Measurements from ENCODE around the gene CIAO2A.
"Not testable (repeated sequence)": the region's sequence is repeated elsewhere in the genome, so short reads cannot be mapped to it uniquely, and the experiment has no call there.

Gene CIAO2A

DNA sequence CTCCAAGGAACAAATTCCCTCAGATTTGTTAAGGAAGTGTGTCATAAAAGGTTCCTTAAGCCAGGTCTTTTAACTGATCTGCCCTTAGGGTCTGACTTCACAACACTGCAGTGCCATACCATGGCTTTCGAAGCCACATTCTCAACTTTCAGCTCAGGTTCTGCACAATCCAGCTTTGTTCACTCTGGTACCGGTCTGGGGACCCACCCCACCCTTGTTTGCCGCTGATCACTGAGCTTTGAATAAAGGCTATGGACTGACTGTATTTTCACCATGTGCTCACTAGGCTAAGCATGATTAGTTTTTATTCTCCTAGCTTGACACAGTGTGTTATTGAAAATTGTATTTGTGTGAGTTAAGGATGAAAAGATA lies 18.0 kb upstream of the CIAO2A start:
- peak; percentile 11 for DNase-seq

DNA sequence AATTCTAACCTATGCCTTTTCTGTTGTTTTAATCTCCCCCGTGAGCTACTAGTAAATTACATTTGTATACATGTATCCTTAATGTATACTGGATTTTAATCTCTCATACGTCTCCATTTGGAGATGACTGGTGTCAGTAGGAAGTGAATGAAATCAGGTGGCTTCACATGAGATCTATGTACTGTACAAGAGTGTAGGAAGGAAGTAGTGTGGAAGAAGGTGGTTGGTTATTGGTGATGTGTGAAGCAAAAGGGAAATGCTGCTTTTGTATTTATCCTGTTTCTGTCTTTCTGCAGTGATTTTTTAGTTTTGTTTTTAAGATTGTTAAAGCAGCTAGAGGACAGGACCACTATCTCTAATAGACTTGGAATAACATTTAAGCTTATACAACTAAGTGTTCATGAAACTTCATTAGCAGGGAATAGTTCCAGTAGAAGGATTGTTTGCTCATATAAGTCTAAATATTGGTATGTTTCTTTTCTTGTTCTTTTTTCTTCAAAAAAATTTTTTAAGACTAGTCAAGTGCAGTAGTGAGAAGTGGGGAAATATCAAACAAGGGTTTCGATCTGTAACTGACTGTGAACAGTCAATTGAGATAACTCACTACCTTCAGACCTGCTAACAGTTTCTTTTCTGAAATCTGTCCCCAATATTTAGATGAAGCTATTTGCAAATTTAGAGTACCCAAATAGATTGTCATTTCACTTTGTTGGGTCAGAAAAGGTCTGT lies 17.5 kb upstream of the CIAO2A start:
- no peak for DNase-seq

DNA sequence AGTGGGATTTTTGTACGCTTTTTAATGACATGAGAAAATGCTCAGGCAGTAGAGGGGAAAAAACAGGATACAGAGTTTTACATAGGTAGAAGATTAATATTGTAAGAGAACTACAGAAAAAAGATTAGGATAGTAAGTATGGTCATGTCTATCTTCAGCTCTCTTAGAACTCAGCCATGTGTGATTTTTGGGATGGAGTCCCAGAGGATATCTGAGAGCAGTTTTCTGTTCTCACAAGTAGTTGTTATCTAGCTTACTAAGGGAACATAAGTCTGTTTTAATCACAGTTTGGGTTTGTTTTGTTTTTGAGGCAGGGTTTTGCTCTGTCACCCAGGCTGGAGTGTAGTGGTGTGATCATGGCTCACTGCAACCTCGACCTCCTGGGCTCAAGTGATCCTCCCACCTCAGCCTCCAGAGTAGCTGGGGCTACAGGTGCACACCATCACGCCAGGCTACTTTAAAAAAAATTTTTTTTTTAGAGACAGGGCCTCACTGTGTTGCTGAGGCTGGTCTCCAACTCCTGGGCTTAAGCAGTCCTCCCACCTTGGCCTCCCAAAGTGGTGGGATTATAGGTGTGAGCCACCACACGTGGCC lies 16.6 kb upstream of the CIAO2A start:
- DNase-seq, result not testable (repeated sequence)

DNA sequence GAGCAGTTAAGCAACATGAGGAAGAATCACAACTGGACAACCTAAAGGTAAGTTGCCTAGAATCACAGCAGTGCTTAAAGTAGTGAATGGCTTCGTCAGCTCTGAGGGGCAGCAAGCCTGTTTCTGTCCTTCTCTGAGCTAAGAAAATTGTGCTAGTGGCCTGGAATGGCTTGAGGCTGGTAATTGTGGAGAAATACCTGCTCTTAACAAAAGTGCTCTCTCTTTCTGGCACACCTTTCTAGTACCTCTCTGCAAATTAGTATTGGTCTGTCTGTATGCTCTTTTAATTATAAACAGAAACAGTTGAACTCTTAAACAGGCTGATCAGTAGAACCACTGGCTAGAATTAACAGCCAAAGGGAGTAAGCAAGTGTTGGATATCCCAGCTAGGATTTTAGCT lies 13.7 kb upstream of the CIAO2A start:
- DNase-seq, result no peak

DNA sequence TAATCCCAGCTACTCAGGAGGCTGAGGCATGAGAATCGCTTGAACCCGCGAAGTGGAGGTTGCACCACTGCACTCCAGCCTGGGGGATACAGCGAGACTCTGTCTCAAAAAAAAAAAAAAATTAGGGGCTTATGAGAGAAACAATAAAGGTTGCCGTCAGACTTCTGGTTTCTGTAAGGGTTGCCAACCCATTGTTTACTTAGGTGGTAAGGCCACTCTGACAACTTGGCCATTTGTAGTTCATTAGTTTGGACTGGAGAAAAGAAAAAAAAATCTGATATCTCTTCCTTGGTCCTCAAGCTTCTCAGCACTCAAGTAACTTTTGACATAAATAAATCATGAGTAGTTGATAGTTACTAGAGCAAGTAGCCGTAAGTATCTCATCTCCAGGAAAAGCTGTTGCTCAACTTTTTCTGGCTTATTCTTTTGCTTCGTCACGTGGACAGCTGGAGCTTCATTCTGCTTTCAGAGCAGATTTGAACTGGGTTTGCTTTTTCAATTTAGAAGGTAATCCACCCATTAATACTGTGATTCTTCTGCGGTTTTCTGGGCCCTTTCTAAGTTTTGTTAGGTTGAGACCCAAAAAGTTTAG lies 11.6 kb upstream of the CIAO2A start:
- DNase-seq, result no peak

DNA sequence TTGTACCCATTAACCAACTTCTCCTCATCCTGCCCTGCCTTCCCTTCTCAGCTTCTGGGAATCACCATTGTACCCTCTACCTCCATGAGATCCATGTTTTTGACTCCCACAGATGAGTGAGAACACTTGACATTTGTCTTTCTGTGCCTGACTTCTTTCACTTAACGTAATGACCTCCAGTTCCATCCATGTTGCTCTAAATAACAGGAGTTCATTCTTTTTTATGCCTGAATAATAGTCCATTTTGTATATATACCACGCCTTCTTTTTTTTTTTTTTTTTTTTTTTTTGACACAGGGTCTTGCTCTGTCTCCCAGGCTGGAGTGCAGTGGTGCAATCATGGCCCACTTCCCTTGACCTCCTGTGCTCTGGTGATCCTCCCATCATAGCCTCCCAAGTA lies 8.9 kb upstream of the CIAO2A start:
- DNase-seq, result no peak

DNA sequence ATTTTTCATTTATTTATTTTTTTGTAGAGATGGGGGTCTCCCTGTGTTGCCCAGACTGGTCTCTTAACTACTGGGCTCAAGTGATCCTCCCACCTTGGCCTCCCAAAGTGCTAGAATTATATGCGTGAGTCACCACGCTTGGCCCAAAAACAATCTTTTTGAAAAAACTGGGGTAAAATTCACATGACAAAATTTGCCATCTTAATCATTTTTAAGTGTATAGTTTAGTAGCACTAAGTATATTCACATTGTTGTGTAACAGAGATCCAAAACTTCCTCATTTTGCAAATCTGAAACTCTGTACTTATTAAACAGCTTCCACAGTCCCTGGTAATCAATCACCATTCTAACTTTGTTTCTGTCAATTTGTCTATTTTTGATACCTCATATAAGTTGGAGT lies 7.3 kb upstream of the CIAO2A start:
- DNase-seq, result no peak

DNA sequence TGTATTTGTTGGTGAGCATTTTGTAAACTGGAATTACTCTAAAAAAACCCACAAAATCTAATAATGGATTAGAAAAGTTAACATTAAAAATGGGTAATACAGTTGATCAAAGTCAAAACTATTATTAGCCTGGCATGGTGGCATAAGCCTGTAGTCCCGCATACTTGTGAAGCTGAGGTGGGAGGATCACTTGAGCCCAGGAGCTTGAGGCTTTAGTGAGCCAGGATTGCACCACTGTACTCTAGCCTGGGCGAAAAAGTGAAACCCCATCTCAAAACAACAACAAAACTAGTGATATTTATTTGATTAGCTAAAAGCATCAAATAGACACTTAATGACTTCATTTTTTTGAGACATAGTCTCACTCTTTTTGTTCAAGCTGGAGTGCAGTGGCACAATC lies 5.7 kb upstream of the CIAO2A start:
- no peak for DNase-seq

DNA sequence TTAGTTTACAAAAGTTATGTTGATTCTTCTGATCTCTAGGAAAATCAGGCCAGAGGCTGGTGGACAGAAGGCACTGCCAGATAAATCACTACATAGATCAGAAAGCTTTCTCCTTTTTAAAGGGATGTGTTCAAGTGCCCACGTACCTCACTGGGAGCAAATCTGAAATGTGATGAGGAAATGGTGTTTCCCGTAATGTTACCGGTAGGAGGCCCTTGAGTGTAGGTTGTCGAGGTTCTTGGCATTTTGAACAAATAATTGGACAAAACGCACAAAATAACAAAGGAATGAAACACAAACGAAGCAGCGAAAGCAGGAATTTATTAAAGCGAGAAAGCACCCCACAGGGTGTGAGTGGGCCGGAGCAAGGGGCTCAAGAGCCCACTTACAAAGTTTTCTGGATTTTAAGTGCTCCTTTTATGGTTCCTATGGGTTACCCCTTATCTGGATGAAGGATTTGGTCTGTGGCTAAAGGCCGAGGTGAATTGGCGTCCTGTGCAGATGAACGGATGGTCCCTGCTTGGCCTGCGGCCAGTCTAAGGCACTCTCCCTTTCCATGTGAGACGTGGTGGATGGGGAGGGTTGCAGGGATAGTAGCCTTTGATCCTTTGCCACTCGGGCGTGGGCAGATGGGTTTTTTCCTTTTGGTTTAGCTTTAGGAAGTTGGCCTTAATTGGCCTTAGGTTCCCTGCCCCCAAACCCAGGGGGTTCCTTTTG lies 3.2 kb upstream of the CIAO2A start:
- no peak for DNase-seq

DNA sequence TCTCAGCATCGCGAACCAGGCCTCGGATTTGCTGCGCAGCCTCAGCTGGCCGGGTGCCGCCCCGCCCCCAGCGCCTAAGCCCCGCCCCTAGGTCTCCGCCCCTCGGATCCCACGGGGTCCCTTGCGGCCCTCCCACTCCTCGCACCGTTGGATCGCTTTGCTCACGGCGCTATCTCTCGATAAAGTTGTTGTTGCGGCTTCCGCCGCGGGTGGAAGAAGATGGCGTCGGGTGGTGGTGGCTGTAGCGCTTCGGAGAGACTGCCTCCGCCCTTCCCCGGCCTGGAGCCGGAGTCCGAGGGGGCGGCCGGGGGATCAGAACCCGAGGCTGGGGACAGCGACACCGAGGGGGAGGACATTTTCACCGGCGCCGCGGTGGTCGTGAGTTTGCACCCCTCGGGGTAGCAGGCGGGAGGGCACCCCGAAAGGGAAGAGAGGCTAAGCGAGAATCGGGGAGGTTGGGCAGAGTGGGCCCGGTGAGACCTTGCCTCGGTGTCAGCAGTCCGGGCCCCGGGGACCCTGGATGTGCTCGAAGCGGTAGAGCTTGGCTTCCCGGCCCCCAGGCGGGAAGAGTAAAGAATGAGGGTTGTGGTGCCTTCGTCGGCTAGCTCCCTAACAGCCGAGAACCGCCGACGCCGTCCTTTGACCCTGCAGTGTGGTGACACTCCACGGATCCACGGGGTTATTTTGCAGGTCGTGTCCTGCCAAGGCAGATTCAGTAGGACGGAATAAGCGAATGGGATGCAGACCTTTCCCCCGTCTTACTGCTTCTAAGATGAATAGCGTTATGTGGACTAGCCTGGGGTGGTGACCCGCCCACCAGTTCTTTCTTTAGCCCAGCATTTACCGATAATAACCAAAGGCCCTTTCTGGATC lies 2.4 kb upstream of the CIAO2A start, which contains the start of gene SNX1:
SNX1 (plus strand) TSS at position 188 of the 873 bp plus-strand sequence; CDS start at position 220, 32 bp downstream.
- peak; percentile 85 for DNase-seq

DNA sequence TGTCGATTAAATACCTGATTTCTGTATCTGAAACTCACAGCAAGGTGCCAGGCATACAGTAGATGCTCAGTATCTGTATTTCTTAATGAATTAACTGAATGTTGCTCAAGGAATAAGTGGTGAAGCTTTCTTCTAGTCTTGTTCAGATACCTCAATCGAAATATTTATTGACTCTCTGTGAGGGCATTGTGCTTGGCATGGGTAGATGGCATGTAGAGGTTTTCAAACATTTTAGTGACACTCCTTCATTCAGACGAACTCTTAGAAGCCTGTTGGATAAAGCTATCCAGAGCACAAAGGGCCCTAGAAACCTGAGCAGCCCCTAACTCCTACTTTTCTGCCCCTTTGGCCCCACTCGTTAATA lies 1.8 kb upstream of the CIAO2A start:
- DNase-seq, result no peak

DNA sequence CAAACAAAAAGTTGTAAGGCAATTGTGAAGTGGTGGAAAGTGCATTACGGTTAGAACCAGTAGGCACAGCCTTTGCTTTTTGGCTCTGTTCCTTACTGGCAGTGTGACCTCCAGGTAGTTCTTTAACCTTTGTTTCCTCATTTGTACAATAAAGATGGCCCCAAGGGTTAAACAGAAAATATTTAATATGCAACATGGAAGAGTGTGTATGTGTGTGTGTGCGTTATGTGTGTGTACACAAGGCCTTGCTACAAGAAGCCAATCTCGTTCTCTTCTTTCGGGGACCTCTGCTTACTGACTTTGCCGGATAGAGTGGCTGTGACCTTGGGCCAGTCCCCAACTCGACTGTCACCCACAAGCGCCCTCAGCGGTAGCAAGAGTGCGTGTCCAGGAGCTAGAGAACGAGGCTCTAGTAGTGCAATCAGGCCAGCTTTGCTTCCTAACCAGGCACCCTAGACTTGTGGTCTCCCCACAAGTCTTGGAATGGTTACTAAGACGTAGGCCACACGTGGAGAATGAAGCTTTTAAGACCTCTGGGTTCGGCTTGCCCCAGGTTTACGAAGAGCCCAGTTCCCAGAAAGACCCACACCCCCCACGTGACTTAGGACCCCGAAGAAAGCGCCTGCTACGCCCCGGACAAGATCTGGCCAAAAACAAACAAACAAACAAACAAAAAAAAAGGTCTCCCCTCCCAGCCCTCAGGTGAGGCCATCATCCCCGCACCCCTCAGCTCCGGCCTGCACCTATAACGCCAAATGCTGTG lies 593 bp downstream of the CIAO2A start:
- peak; percentile 55 for DNase-seq

DNA sequence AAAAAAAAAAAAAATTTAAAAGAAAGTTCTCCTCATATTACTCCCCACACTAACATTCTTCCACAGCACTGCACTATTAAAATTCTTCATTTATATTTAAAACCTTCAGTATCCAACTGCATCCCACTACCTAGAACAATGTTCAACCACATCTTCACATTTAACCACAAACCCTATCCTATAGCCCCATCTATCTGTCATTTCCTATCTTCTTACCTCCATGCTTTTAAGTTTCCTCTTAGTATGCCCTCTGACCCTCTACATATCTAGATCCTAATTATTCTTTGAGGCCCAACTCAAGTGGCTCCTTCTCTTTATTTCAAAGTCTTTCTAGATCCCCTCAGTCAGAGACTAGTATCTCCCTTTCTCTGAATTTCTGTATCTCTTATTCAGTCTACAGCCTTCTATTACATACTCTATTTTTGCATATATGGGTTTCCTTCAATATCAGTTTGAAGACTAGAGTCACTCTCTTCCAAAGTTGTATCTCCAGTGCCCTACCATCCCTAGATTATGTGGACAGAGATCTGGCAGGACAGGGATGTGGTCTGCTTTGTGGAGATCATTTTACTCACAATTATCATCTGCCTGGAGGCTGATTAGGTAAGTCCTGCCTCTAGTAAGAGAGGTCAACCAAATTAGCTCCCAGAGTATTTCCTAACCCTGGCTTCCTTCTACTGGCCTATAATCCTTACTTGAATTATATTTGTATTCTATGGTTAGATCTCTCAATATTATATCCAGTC lies 1.4 kb downstream of the CIAO2A start:
- DNase-seq, result no peak

DNA sequence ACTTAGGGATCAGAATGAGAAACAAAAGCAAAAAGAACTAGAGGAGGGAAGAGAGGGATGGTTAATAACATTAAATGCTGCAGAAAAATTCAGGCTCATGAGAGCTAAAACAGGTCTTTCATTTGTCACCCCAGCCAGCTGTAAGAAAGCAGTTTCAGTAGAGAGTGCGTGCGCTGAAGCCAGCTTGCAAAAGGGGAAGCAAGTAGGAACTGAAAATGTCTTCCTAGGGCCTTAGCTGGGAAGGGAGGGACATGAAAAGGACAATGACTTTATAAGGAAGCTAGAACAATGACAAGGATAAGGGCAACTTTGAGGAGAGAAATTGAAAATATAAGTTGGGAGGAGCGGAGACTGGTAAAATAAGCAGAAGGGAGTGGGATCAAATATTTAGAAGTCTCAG lies 3.1 kb downstream of the CIAO2A start:
- no peak for DNase-seq

DNA sequence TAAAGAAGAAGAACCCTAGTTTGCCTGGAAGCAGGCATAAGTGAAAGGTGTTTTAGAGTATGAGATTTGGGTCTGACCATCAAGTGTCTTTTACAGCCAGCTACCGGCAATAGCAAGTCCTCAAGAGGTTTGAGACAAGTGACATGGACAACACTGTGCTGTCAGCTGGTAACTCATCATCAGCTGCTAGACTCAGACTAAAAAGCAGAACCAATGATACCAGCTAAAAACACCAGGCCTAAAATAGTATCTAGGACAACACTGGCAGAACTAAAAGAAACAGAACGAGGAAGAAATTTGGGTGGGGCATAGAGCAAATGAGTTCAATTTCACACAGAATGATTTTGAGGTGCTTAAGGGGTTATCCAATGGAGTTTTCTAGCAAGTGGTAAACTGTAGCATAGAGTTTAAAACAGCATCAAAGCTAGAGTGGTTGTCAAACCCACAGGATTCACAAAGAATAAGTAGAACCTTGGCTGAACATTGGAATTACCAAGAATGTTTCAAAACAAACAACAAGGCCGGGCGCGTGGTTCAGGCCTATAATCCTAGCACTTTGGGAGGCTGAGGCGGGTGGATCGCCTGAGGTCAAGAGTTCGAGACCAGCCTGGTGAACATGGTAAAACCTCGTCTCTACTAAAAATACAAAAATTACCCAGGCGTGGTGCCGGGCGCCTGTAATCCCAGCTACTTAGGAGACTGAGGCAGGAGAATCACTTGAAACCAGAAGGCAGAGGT lies 3.9 kb downstream of the CIAO2A start:
- DNase-seq, result no peak

DNA sequence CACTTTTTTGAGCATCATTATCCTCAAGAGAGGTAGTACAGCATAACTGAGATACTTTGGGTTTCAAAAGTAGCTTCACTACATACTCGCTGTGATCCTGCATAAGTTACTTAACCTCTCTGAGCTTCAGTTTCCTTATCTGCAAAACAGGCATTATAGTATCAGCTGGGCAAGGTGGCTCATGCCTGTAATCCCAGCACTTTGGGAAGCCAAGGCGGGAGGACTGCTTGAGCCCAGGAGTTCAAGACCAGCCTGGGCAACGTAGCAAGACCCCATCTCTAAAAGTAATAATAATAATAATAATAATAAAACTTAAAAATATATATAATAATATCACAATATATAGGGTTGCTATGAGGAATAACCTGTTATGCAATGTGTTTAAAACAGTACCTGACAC lies 10.9 kb downstream of the CIAO2A start:
- DNase-seq, result no peak

DNA sequence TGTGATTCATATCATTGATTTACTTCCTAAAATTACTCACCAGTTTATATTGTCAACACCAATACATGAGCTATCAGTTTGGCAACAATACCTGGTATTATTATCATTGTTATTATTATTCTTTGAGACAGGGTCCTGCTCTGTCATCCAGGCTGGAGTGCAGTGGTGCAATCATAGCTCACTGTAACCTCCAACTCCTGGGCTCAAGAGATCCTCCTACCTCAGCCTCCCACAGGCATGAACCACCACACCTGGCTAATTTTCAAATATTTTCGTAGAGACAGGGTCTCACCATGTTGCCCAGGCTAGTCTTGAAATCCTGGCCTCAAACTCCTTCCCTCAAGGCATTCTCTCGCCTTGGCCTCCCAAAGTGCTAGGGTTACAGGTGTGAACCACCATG lies 20.1 kb downstream of the CIAO2A start:
- not testable (repeated sequence) for DNase-seq

DNA sequence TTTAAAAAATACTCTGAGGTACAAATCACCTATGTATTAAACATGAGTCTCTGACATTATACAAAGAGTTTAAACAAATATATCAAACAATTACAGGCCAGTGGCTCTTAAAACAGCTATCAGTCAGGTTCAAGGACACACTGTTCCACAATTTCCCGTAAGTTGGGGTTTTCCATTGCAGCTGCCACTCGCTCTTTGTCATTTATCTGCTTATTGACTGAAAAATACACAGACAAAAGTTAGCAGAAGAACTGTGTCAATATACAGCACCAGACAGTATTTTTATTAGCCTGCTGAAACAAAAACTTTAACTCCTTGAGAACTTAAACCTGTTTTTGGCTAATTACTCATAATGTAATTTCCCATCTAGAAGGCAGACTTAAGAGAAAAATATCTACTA lies 20.8 kb downstream of the CIAO2A start:
- DNase-seq, result no peak

DNA sequence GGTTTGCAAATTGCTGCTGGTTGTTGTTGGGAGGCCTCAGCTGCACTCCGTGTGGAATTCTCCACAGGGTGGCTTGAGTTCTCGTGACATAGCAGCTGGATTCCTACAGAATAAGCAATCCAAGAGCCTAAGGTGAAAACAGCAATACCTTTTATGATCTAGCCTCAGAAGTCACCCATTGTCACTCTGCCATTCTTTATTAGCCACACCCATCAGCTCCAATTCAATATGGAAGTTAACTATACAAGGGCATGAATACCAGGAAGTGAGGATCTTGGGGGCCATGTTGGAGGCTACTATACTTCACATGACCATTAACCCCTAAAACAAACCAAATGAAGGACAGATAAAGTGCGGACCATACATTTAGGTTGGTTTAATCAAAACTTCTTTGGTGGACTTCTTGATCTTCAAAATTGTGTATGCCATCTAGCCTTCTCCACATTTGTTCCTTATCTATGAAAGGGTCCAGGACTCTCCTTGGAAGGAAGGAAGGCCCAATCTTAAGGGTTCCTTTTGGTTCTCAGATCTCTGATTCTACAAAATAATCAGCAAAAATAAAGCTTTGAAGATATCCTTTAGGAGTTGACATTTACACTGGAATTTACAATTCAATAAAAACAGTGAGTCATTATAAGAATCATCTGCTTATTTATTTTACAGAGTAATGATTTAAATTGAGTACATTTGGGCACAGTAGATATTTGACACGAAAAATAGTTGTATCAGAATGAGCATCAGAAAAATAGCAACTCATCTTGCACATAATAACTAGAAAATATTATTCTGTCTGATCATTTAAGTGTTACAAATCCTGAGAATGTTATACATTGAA lies 21.5 kb downstream of the CIAO2A start:
- no peak for DNase-seq
